OCI-LY7 (cell line): Measurements from ENCODE around the gene PCDHB15. TPM values are rescaled to one million over a fixed set of nuclear protein-coding genes. Genes with fewer than 3 reads are reported as not detected.
"Not testable (repeated sequence)": the region's sequence is repeated elsewhere in the genome, so short reads cannot be mapped to it uniquely, and the experiment has no call there.

ENCODE experiments used
- BruUV-seq: library from RNA; stranded (reverse); fragments of 400-500 nt; replicated peaks from 2 replicates; lab custom pipeline; 2021; lab: Mats Ljungman, UMichigan
- CTCF ChIA-PET: fragments of 300-600 bp; sonication (Branson Sonifier 250); formaldehyde crosslinking; loops from one replicate; lab custom pipeline; 2022; ENCODE audit warnings: antibody characterized with exemption; ENCODE audit not compliant: unreplicated experiment; lab: Charles Lee
- POLR2A ChIA-PET: fragments of 300-600 bp; sonication (Branson Sonifier 250); formaldehyde crosslinking; loops from one replicate; lab custom pipeline; 2022; ENCODE audit warnings: antibody characterized with exemption; lab: Charles Lee
- DNase-seq: peaks from one replicate; pipeline ENCODE4 v3.0.0-alpha.2; 2015; ENCODE audit warnings: low spot score
- H2AFZ ChIP-seq: fragments of 200-600 bp; sonication (generic), shearing (Covaris generic); 2 replicates; pipeline ENCODE4 v1.6.1; 2014; ENCODE audit warnings: mild to moderate bottlenecking, antibody characterized with exemption, low read length, moderate library complexity
- H3K27ac ChIP-seq: fragments of 200-600 bp; sonication (generic); 2 replicates; pipeline ENCODE4 v1.5.1; 2014; ENCODE audit warnings: mixed run types, low read depth, mild to moderate bottlenecking, moderate library complexity, low read length, inconsistent platforms; ENCODE audit not compliant: poor library complexity, severe bottlenecking
- H3K36me3 ChIP-seq: fragments of 200-600 bp; sonication (generic); 2 replicates; pipeline ENCODE4 v1.6.1; 2014; ENCODE audit warnings: mild to moderate bottlenecking, antibody characterized with exemption, low read length, moderate library complexity, mixed read lengths; ENCODE audit not compliant: insufficient read depth
- H3K4me1 ChIP-seq: fragments of 200-600 bp; sonication (generic); 2 replicates; pipeline ENCODE4 v1.5.1; 2014; ENCODE audit warnings: mild to moderate bottlenecking, low read length; ENCODE audit not compliant: insufficient read depth, poor library complexity, severe bottlenecking
- H3K4me2 ChIP-seq: fragments of 200-600 bp; sonication (generic); 2 replicates; pipeline ENCODE4 v1.6.1; 2014; ENCODE audit warnings: mild to moderate bottlenecking, low read length
- H3K4me3 ChIP-seq: fragments of 200-600 bp; sonication (generic); 2 replicates; pipeline ENCODE4 v1.5.1; 2014; ENCODE audit warnings: mild to moderate bottlenecking, low read depth, low read length; ENCODE audit not compliant: poor library complexity, severe bottlenecking
- H3K79me2 ChIP-seq: fragments of 200-600 bp; sonication (generic); 2 replicates; pipeline ENCODE4 v1.6.1; 2016; ENCODE audit warnings: low read depth, mild to moderate bottlenecking, low read length, moderate library complexity, mixed read lengths; ENCODE audit not compliant: insufficient read depth
- H3K9me2 ChIP-seq: fragments of 200-600 bp; sonication (generic); 2 replicates; pipeline ENCODE4 v1.6.1; 2016; ENCODE audit warnings: mild to moderate bottlenecking, low read length, mixed read lengths; ENCODE audit not compliant: insufficient read depth
- H3K9me3 ChIP-seq: fragments of 200-600 bp; sonication (generic); 2 replicates; pipeline ENCODE4 v1.6.1; 2014; ENCODE audit warnings: mild to moderate bottlenecking, mixed run types, low read length, mixed read lengths
- H4K20me1 ChIP-seq: fragments of 200-600 bp; sonication (generic); 2 replicates; pipeline ENCODE4 v1.6.1; 2014; ENCODE audit warnings: mild to moderate bottlenecking, antibody characterized with exemption, low read length, moderate library complexity, mixed read lengths; ENCODE audit not compliant: insufficient read depth
- EZH2phosphoT487 ChIP-seq: fragments of 200-600 bp; sonication (generic); IDR thresholded peaks from 2 replicates; pipeline ENCODE4 v1.6.1; 2018; ENCODE audit warnings: low read depth, borderline replicate concordance, mild to moderate bottlenecking, mixed run types, antibody characterized with exemption, low read length, moderate library complexity, mixed read lengths
- intact Hi-C: fragments of 100-400 bp; cut with micrococcal nuclease; formaldehyde crosslinking; loops from one replicate; pipeline ENCODE4 v1.10.0; 2022; ENCODE audit not compliant: unreplicated experiment
- total RNA-seq, 2 experiments: library from RNA; depleted of rRNA in 1 of 2; stranded (reverse); fragments of >200 nt in 1 of 2; shearing (Covaris generic) in 1 of 2; gene quantifications; 2 replicates each; pipeline ENCODE4 v1.2.3, GENCODE V29; 2014 to 2022
- TF ChIP-seq, protein P1 (sequence below): fragments of 200-600 bp; sonication (generic); conservative IDR thresholded peaks from 2 replicates; pipeline ENCODE4 v1.5.1; 2014; ENCODE audit warnings: mild to moderate bottlenecking, antibody characterized with exemption, low read length, moderate library complexity, mixed read lengths

PCDHB15 gene
- total RNA-seq, 2 experiments from 2014 or later = not detected

DNA sequence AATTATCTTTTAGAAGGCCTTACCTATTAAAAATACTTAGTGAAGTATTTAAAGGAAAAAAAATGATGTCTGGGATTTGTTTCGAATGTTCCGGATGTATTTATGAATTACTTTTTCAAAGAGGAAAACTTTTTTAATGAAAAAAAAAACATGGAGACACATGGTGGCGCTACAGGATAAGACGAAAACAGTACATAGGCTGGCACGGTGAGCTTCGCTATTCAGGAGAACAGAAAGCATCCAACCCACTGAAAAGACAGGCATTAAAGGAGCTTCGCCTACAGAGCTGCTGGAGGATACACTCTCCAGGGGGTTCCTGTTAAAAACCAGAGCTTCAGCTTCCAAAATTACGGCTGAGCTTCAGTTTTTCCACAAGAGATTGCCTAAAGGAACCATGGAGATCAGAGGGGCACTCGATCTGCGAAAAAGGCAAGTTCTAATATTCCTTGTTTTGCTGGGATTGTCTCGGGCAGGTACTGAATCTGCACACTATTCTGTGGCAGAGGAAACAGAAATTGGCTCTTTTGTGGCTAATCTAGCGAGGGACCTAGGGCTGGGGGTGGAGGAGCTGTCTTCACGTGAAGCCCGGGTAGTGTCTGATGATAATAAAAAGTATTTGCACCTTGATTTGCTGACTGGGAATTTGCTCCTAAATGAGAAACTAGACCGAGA, 21.9 kb upstream of the PCDHB15 start, which contains the start of gene PCDHB14:
PCDHB14 (plus strand) TSS at position 232 of the 672 bp plus-strand sequence; CDS start at position 395, 163 bp downstream.
- Histone ChIP-seq H3K79me2 (no peaks in the 10 kb centered on the region), H3K9me2 (no peaks in the 10 kb centered on the region), H3K9me3 (no peaks in the 10 kb centered on the region), H2AFZ (no peak within 1 kb of the TSS), H3K4me3 (no peak within 1 kb of the TSS), H4K20me1 (no peaks in the 10 kb centered on the region), H3K36me3 (no peaks in the 10 kb centered on the region), H3K4me2 (peak within 1 kb of the TSS; percentile 39; the same call in 1 of the 2 replicates), H3K4me1 (no peaks in the 10 kb centered on the region), H3K27ac (no peak within 1 kb of the TSS)
- POLR2A ChIA-PET = interaction anchor here (0.7 to 0.8 kb wide), 2 partner anchors 17 to 1158 kb away, joined by 3 to 4 read pairs; no protein-coding TSS in a partner anchor
- CTCF ChIA-PET = interaction anchor here (0.5 to 1.0 kb wide), 2 partner anchors 23 to 97 kb away, joined by 3 read pairs; partner anchors contain the start of gene TAF7
- DNase-seq = peak; percentile 34
- TF ChIP-seq EZH2phosphoT487 = no peak
- TF ChIP-seq, protein P1, sequence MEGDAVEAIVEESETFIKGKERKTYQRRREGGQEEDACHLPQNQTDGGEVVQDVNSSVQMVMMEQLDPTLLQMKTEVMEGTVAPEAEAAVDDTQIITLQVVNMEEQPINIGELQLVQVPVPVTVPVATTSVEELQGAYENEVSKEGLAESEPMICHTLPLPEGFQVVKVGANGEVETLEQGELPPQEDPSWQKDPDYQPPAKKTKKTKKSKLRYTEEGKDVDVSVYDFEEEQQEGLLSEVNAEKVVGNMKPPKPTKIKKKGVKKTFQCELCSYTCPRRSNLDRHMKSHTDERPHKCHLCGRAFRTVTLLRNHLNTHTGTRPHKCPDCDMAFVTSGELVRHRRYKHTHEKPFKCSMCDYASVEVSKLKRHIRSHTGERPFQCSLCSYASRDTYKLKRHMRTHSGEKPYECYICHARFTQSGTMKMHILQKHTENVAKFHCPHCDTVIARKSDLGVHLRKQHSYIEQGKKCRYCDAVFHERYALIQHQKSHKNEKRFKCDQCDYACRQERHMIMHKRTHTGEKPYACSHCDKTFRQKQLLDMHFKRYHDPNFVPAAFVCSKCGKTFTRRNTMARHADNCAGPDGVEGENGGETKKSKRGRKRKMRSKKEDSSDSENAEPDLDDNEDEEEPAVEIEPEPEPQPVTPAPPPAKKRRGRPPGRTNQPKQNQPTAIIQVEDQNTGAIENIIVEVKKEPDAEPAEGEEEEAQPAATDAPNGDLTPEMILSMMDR = peak; percentile 73
- intact Hi-C loops = no loop called here
- BruUV-seq = no TSS peak

DNA sequence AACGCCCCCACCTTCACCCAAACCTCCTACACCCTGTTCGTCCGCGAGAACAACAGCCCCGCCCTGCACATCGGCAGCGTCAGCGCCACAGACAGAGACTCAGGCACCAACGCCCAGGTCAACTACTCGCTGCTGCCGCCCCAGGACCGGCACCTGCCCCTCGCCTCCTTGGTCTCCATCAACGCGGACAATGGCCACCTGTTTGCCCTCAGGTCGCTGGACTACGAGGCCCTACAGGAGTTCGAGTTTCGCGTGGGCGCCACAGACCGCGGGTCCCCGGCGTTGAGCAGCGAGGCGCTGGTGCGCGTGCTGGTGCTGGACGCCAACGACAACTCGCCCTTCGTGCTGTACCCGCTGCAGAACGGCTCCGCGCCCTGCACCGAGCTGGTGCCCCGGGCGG, 20.4 kb upstream of the PCDHB15 start:
- DNase-seq, intact Hi-C loops, H3K4me2 ChIP-seq, H3K9me3 ChIP-seq, H2AFZ ChIP-seq, H4K20me1 ChIP-seq, BruUV-seq, POLR2A ChIA-PET, H3K27ac ChIP-seq, H3K9me2 ChIP-seq, CTCF ChIA-PET, H3K4me3 ChIP-seq, H3K4me1 ChIP-seq, H3K79me2 ChIP-seq, H3K36me3 ChIP-seq: not testable (repeated sequence)

GRCh38 chr5:141225421-141225820, 19.8 kb upstream of the PCDHB15 start:
- CTCF ChIA-PET, intact Hi-C loops, H3K79me2 ChIP-seq: not testable (repeated sequence)

More at GRCh38 chr5:141225421-141225820, 19.8 kb upstream of the PCDHB15 start:
- H3K9me3 ChIP-seq, DNase-seq, H4K20me1 ChIP-seq, BruUV-seq, H3K4me1 ChIP-seq, H3K27ac ChIP-seq, H2AFZ ChIP-seq, H3K9me2 ChIP-seq, H3K4me2 ChIP-seq, POLR2A ChIA-PET, H3K4me3 ChIP-seq, H3K36me3 ChIP-seq: not testable (repeated sequence)
